ENCODE results near the gene KIAA1755. TPM values are rescaled to one million over a fixed set of nuclear protein-coding genes. Genes with fewer than 3 reads are reported as not detected.

Gene KIAA1755
- total and polyA plus RNA-seq, 2 of the 4 experiments (the other 2 are of a cell fraction): 2.5 to 5.1 TPM

DNA sequence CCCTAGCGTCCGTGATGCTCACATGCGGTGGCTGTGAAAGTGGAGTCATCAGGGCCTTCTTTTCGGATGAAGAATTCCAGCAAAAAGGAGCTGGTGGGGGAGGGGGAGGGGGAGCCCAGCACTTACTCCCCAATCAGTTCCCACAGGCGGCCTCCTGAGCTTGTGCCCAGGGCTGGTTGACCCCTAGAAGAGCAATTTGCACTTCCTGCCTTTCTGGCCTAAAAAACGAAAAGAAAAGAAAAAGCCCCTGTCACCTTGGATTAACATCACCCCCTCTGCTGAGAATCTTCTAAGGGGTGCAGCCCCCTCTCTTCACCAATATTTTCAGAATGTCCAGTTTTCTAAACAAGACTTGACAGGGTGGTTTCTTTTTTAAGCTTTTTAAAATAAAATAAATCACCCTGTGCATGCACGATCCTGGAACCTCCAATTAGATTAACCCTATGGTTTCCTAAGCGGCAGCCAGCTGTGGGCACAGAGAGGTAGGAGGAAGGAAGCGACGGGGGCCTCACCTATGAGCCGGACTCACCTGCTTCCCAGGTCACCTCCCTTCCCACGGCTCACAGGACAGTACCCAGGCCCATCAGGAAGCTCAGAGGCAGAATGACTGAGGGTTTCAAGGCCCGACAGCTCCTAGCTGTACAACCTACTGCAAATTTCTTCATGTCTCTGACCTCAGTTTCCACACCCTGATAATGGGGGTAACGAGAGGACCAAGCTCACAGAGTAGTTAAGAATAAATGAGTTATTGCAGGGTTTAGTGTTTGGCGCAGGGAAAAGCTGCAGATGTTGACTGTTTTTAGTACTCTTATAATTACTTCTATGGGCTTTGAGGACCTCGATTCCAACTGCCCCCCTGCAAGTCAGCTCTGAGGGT is 85.0 kb downstream of the KIAA1755 start:
- Histone ChIP-seq H3K79me1 (ENCODE audit: low read depth in 1 of 2, low read length in 2 of 2) (no peaks in the 10 kb centered on the region), H3K4me3 (ENCODE audit: insufficient read depth, low read depth, low read length) (no peak overlapping the region), H2BK5ac (ENCODE audit: low read depth, low read length, poor library complexity, severe bottlenecking) (no peak overlapping the region), H3K56ac (ENCODE audit: extremely low read depth, insufficient read depth, low read length) (no peak overlapping the region), H3K4me2 (ENCODE audit: low read depth, low read length) (no peak overlapping the region), H4K8ac (ENCODE audit: low read depth in 2 of 2, low read length in 2 of 2) (no peak overlapping the region; a peak in 1 of 4 replicates), H3K14ac (replicated peaks; ENCODE audit: low read depth, low read length) (no peak overlapping the region), H4K91ac (ENCODE audit: insufficient read depth, low read depth, low read length) (no peak overlapping the region), H2AK5ac (ENCODE audit: low read depth, low read length) (0 out of 2 replicates have a peak overlapping the region, but pooled peaks have one; percentile 52), H3K27me3 (ENCODE audit: control insufficient read depth, insufficient read depth, low read length) (no peaks in the 10 kb centered on the region), H2BK15ac (ENCODE audit: low read depth, low read length) (peak overlapping the region; percentile 72; the same call in 2 of the 3 replicates), H2AK9ac (replicated peaks; ENCODE audit: low read depth, low read length, poor library complexity) (peak overlapping the region; percentile 10), H2BK20ac (ENCODE audit: low read depth, low read length) (0 out of 2 replicates have a peak overlapping the region, but pooled peaks have one; percentile 29), H3K23ac (ENCODE audit: low read depth, low read length) (no peak overlapping the region), H4K20me1 (ENCODE audit: insufficient read depth, low read length) (no peaks in the 10 kb centered on the region), H2BK120ac (ENCODE audit: low read depth, low read length) (0 out of 2 replicates have a peak overlapping the region, but pooled peaks have one; percentile 19), H3K4me1 (ENCODE audit: control insufficient read depth, insufficient read depth, low read length) (peaks cover 19% of the 10 kb centered on the region), H3K9me3 (ENCODE audit: control insufficient read depth, insufficient read depth, low read length) (no peaks in the 10 kb centered on the region), H3K36me3 (ENCODE audit: control insufficient read depth, insufficient read depth, low read length) (no peaks in the 10 kb centered on the region), H3K9me1 (ENCODE audit: insufficient read depth, low read length) (peaks cover 14% of the 10 kb centered on the region), H4K5ac (ENCODE audit: low read depth, low read length) (no peak overlapping the region), H2AFZ (replicated peaks; ENCODE audit: low read length, poor library complexity) (peak overlapping the region; percentile 53), H3K27ac (ENCODE audit: insufficient read depth, low read length) (no peak overlapping the region), H3K9ac (ENCODE audit: low read depth, low read length) (no peak overlapping the region), H3K4ac (ENCODE audit: low read depth, low read length) (no peak overlapping the region), H3K18ac (ENCODE audit: low read depth, low read length) (no peak overlapping the region)
- ATAC-seq (ENCODE audit: low read depth) (no peak), DNase-seq (no peak)
- BruUV-seq (replicated peaks): no TSS peak
- in situ Hi-C loops (cut with MboI; ENCODE audit: low sequenced_read_pairs): no loop called here
- dilution Hi-C loops (cut with HindIII; ENCODE audit: low sequenced_read_pairs, unreplicated experiment): no loop called here
- ChIA-PET CTCF (interaction anchor here (0.6 kb wide), 1 partner anchor 233 kb away, joined by 3 read pairs; no protein-coding TSS in a partner anchor), POLR2A (ENCODE audit: unreplicated experiment) (no interaction called here)
- WGBS, 2 experiments (ENCODE audit: extremely low coverage in 2 of 2, insufficient read length in 1 of 2): 60% methylated on average over 1 of the region's 16 CpGs; no CpG with 5 or more reads in 1 of the 2 experiments
- intact Hi-C loops (cut with micrococcal nuclease): no loop called here
- TF ChIP-seq CTCF (conservative IDR thresholded peaks at IDR 0.05; ENCODE audit: low read depth, low read length): no peak
- TF ChIP-seq, protein P1, sequence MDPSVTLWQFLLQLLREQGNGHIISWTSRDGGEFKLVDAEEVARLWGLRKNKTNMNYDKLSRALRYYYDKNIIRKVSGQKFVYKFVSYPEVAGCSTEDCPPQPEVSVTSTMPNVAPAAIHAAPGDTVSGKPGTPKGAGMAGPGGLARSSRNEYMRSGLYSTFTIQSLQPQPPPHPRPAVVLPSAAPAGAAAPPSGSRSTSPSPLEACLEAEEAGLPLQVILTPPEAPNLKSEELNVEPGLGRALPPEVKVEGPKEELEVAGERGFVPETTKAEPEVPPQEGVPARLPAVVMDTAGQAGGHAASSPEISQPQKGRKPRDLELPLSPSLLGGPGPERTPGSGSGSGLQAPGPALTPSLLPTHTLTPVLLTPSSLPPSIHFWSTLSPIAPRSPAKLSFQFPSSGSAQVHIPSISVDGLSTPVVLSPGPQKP (IDR thresholded peaks at IDR 0.05; ENCODE audit: borderline replicate concordance, low read depth, low read length): no peak
- no peak for TF ChIP-seq FOS (IDR thresholded peaks at IDR 0.05; ENCODE audit: low read depth, low read length)
- TF ChIP-seq RAD21 (IDR thresholded peaks at IDR 0.05; ENCODE audit: low read length): no peak
- no peak for TF ChIP-seq BHLHE40 (IDR thresholded peaks at IDR 0.05; ENCODE audit: low read depth, low read length)
- no peak for TF ChIP-seq CEBPB (IDR thresholded peaks at IDR 0.05; ENCODE audit: low read depth, low read length)
- no peak for TF ChIP-seq CHD1 (IDR thresholded peaks at IDR 0.05; ENCODE audit: low read depth, low read length)
- no peak for TF ChIP-seq SMC3 (IDR thresholded peaks at IDR 0.05; ENCODE audit: low read depth, low read length)
- no peak for TF ChIP-seq RFX5 (IDR thresholded peaks at IDR 0.05; ENCODE audit: low read depth, low read length)
- TF ChIP-seq MXI1 (IDR thresholded peaks at IDR 0.05; ENCODE audit: borderline replicate concordance, low read depth, low read length): no peak
- TF ChIP-seq, protein P2, sequence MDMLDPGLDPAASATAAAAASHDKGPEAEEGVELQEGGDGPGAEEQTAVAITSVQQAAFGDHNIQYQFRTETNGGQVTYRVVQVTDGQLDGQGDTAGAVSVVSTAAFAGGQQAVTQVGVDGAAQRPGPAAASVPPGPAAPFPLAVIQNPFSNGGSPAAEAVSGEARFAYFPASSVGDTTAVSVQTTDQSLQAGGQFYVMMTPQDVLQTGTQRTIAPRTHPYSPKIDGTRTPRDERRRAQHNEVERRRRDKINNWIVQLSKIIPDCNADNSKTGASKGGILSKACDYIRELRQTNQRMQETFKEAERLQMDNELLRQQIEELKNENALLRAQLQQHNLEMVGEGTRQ (IDR thresholded peaks at IDR 0.05; ENCODE audit: low read depth, low read length): no peak
- no peak for TF ChIP-seq MAFK (IDR thresholded peaks at IDR 0.05; ENCODE audit: low read depth, low read length)
- TF ChIP-seq NFE2L2 (IDR thresholded peaks at IDR 0.05; ENCODE audit: low read depth, low read length): no peak
- TF ChIP-seq POLR2A (IDR thresholded peaks at IDR 0.05; ENCODE audit: low read depth, low read length): no peak

Data from IMR-90 (cell line).